GM12801 (cell line): ENCODE measurements around the gene NADK2.

ENCODE experiments used
- CTCF ChIP-seq: IDR thresholded peaks from one replicate; pipeline ENCODE4 v1.5.1; 2011; ENCODE audit warnings: control low read depth; ENCODE audit not compliant: insufficient read length; ENCODE audit errors: extremely low read depth

Gene NADK2

GRCh38 chr5:36150676-36151433 lies 90.9 kb downstream of the NADK2 start:
- no peak for TF ChIP-seq CTCF

GRCh38 chr5:36147681-36148080 lies 94.0 kb downstream of the NADK2 start:
- no peak for TF ChIP-seq CTCF

- no peak for TF ChIP-seq CTCF
Measured at GRCh38 chr5:36146390-36146789, 95.3 kb downstream of the NADK2 start.

GRCh38 chr5:36145311-36145710 lies 96.4 kb downstream of the NADK2 start:
- no peak for TF ChIP-seq CTCF
